ENCODE results near the gene RNF17.
"Not testable (repeated sequence)": the region's sequence is repeated elsewhere in the genome, so short reads cannot be mapped to it uniquely, and the experiment has no call there.

RNF17 gene

DNA sequence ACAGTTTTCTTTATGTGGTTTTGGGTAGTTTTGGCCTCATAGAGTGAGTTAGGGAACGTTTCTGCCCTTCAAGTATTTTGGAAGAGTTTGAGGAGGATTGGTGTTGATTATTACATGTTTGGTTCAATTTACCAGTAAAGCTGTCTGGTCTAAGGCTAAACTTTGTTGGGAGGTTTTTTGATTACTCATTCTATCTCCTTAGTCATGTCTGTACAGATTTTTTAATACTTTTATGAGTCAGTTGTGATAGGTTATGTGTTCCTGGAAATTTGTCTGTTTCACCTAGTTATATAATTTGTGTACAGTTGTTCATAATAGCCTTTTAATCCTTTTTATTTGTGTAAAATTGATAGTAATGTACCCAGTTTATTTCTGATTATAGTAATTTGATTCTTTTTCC is 20.4 kb downstream of the RNF17 start:
- no peaks in the 10 kb centered on the region for H3K4me1 ChIP-seq (ENCODE audit: control insufficient read depth, insufficient read depth, low read length)
- H3K27ac ChIP-seq (ENCODE audit: low read length) = no peak overlapping the region
- no peaks in the 10 kb centered on the region for H3K9me3 ChIP-seq (ENCODE audit: control insufficient read depth, insufficient read depth, low read length)
- no peak overlapping the region for H3K4me3 ChIP-seq (ENCODE audit: low read length)
- no peak for DNase-seq (ENCODE audit: low read depth, low spot score)
- WGBS (ENCODE audit: insufficient coverage, insufficient read length) = no CpG with 5 or more reads among the region's 1 CpG
- H3K27me3 ChIP-seq (ENCODE audit: control insufficient read depth, insufficient read depth, low read length) = no peaks in the 10 kb centered on the region
- H3K36me3 ChIP-seq (ENCODE audit: control insufficient read depth, insufficient read depth, low read length) = no peaks in the 10 kb centered on the region

- no peaks in the 10 kb centered on the region for H3K27me3 ChIP-seq (ENCODE audit: control insufficient read depth, insufficient read depth, low read length)
Measured at GRCh38 chr13:24788538-24788937, 24.6 kb downstream of the RNF17 start.

GRCh38 chr13:24802074-24802473 is 38.1 kb downstream of the RNF17 start:
- Histone ChIP-seq H3K36me3 (ENCODE audit: control insufficient read depth, insufficient read depth, low read length) (no peaks in the 10 kb centered on the region), H3K4me3 (ENCODE audit: low read length) (no peak overlapping the region), H3K27ac (ENCODE audit: low read length) (no peak overlapping the region), H3K27me3 (ENCODE audit: control insufficient read depth, insufficient read depth, low read length) (no peaks in the 10 kb centered on the region), H3K9me3 (ENCODE audit: control insufficient read depth, insufficient read depth, low read length) (no peaks in the 10 kb centered on the region), H3K4me1 (ENCODE audit: control insufficient read depth, insufficient read depth, low read length) (no peaks in the 10 kb centered on the region)
- WGBS (ENCODE audit: insufficient coverage, insufficient read length) = no CpG with 5 or more reads among the region's 10 CpGs
- DNase-seq (ENCODE audit: low read depth, low spot score) = no peak

More at GRCh38 chr13:24788538-24788937, 24.6 kb downstream of the RNF17 start:
- no peaks in the 10 kb centered on the region for H3K9me3 ChIP-seq (ENCODE audit: control insufficient read depth, insufficient read depth, low read length)
- H3K4me3 ChIP-seq (ENCODE audit: low read length) = no peak overlapping the region
- no peak overlapping the region for H3K27ac ChIP-seq (ENCODE audit: low read length)
- H3K4me1 ChIP-seq (ENCODE audit: control insufficient read depth, insufficient read depth, low read length) = no peaks in the 10 kb centered on the region
- no peaks in the 10 kb centered on the region for H3K36me3 ChIP-seq (ENCODE audit: control insufficient read depth, insufficient read depth, low read length)
- WGBS (ENCODE audit: insufficient coverage, insufficient read length) = no CpG with 5 or more reads among the region's 3 CpGs
- no peak for DNase-seq (ENCODE audit: low read depth, low spot score)

DNA sequence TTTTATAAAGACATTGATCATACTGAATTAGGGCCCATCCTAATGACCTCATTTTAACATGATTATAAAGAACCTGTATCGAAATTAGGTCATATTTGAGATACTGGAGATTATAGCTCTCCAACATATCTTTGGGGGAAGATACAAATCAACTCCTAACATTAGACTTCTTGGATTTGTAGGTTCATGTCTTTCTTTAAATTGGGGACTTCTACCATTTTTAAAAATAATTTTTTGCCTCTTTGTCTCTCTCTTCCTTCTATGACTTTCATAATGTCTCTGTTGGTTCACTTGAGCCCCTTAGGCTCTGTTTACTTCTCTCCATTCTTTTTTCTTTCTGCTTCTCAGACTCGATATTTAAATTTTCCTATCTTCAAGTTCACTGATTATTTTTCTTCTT is 57.2 kb downstream of the RNF17 start:
- Histone ChIP-seq H3K36me3 (ENCODE audit: control insufficient read depth, insufficient read depth, low read length) (no peaks in the 10 kb centered on the region), H3K4me3 (ENCODE audit: low read length) (no peak overlapping the region), H3K27me3 (ENCODE audit: control insufficient read depth, insufficient read depth, low read length) (no peaks in the 10 kb centered on the region), H3K27ac (ENCODE audit: low read length) (no peak overlapping the region), H3K4me1 (ENCODE audit: control insufficient read depth, insufficient read depth, low read length) (no peaks in the 10 kb centered on the region), H3K9me3 (ENCODE audit: control insufficient read depth, insufficient read depth, low read length) (no peaks in the 10 kb centered on the region)
- WGBS (ENCODE audit: insufficient coverage, insufficient read length) = no CpG with 5 or more reads among the region's 2 CpGs
- DNase-seq (ENCODE audit: low read depth, low spot score) = no peak

DNA sequence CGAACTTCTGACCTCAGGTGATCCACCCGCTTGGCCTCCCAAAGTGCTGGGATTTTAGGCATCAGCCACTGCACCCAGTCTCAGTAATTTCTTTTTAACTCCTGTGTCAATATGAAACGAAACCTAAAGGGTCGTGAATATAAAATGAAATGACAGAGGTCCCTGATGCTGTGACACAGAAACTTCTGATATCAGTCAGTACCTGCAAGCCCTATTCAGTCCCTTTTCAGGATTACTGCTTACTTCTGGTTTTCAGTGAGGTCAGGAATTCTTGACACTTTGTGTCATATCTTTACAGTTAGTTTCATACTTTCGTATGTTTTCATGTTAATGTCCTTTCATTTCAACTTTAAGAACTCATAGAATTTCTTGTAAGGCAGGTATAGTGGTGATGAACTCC is 58.7 kb downstream of the RNF17 start:
- no peaks in the 10 kb centered on the region for H3K27me3 ChIP-seq (ENCODE audit: control insufficient read depth, insufficient read depth, low read length)
- H3K9me3 ChIP-seq (ENCODE audit: control insufficient read depth, insufficient read depth, low read length) = no peaks in the 10 kb centered on the region
- no peak overlapping the region for H3K4me3 ChIP-seq (ENCODE audit: low read length)
- WGBS (ENCODE audit: insufficient coverage, insufficient read length) = no CpG with 5 or more reads among the region's 5 CpGs
- H3K27ac ChIP-seq (ENCODE audit: low read length) = no peak overlapping the region
- no peaks in the 10 kb centered on the region for H3K36me3 ChIP-seq (ENCODE audit: control insufficient read depth, insufficient read depth, low read length)
- no peaks in the 10 kb centered on the region for H3K4me1 ChIP-seq (ENCODE audit: control insufficient read depth, insufficient read depth, low read length)
- no peak for DNase-seq (ENCODE audit: low read depth, low spot score)

DNA sequence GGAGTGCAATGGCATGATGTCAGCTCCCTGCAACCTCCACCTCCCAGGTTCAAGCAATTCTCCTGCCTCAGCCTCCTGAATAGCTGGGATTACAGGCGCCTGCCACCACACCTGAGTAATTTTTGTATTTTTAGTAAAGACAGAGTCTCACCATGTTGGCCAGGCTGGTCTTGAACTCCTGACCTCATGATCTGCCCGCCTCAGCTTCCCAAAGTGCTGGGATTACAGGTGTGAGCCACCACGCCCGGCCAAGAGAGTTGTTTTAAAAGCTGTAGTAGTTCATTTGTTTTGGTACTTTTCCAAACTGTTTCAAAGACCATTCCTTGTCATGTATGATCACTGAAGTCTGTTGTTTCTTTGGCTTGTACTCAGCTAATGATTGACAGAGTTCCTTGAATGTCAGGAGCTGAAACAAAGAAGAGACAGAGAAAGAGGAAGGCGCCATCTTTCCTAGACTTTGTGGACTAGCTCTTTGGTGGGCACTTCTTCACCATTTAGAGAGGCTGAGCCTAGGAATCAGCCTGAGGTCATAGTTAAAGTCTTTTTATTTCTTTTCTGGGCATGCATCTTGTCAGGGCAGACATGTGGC is 59.2 kb downstream of the RNF17 start:
- no CpG with 5 or more reads among the region's 5 CpGs for whole genome bisulfite sequencing (ENCODE audit: insufficient coverage, insufficient read length)

GRCh38 chr13:24827799-24828198 is 63.8 kb downstream of the RNF17 start:
- Histone ChIP-seq H3K9me3 (ENCODE audit: control insufficient read depth, insufficient read depth, low read length) (no peaks in the 10 kb centered on the region), H3K27me3 (ENCODE audit: control insufficient read depth, insufficient read depth, low read length) (no peaks in the 10 kb centered on the region), H3K36me3 (ENCODE audit: control insufficient read depth, insufficient read depth, low read length) (no peaks in the 10 kb centered on the region), H3K4me1 (ENCODE audit: control insufficient read depth, insufficient read depth, low read length) (no peaks in the 10 kb centered on the region), H3K27ac (ENCODE audit: low read length) (no peak overlapping the region), H3K4me3 (ENCODE audit: low read length) (no peak overlapping the region)
- no CpG with 5 or more reads among the region's 1 CpG for WGBS (ENCODE audit: insufficient coverage, insufficient read length)
- no peak for DNase-seq (ENCODE audit: low read depth, low spot score)

More for the DNA sequence above, 59.2 kb downstream of the RNF17 start:
- not testable (repeated sequence) for DNase-seq (ENCODE audit: low read depth, low spot score); H3K36me3 ChIP-seq (ENCODE audit: control insufficient read depth, insufficient read depth, low read length); H3K4me3 ChIP-seq (ENCODE audit: low read length); H3K27me3 ChIP-seq (ENCODE audit: control insufficient read depth, insufficient read depth, low read length); H3K27ac ChIP-seq (ENCODE audit: low read length); H3K4me1 ChIP-seq (ENCODE audit: control insufficient read depth, insufficient read depth, low read length); H3K9me3 ChIP-seq (ENCODE audit: control insufficient read depth, insufficient read depth, low read length)

DNA sequence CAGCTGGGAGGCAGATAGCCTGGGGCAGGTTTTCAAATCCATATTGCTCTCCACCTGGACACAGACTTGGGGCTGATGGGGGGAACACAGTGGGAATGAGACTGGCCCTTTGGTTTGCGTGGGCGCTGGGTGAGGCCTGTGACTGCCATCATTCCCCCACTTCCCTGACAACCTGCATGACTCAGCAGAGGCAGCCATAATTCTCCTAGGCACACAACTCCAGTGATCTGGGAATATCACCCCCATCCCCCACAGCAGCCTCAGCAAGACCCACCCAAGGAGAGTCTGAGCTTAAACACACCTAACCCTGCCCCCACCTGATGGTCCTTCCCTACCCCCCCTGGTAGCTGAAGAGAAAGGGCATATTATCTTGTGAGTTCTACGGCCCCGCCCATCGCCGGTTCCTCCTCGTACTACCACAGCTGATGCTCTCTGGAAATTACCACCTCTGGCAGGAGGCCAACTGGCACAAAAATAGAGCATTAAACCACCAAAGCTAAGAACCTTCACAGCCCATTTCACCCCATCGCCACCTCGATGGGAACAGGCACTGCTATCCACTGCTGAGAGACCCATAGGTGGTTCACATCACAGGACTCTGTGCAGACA is 71.0 kb downstream of the RNF17 start:
- no peak for DNase-seq (ENCODE audit: low read depth, low spot score)
- Histone ChIP-seq H3K4me1 (ENCODE audit: control insufficient read depth, insufficient read depth, low read length) (no peaks in the 10 kb centered on the region), H3K27me3 (ENCODE audit: control insufficient read depth, insufficient read depth, low read length) (no peaks in the 10 kb centered on the region), H3K27ac (ENCODE audit: low read length) (no peak overlapping the region), H3K9me3 (ENCODE audit: control insufficient read depth, insufficient read depth, low read length) (no peaks in the 10 kb centered on the region), H3K36me3 (ENCODE audit: control insufficient read depth, insufficient read depth, low read length) (no peaks in the 10 kb centered on the region), H3K4me3 (ENCODE audit: low read length) (no peak overlapping the region)
- no CpG with 5 or more reads among the region's 9 CpGs for WGBS (ENCODE audit: insufficient coverage, insufficient read length)

DNA sequence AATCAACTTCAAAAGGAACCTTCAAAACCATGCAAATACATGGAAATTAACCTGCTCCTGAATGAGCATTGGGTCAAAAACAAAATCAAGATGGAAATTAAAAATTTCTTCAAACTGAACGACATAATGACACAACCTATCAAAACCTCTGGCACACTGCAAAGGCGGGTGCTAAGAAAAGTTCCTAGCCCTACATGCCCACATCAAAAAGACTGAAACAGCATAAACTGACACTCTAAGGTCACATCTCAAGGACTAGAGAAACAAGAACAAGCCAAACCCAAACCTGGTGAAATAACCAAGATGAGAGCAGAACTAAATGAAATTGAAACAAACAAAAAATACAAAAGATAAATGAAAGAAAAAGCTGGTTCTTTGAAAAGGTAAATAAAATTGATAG is 73.6 kb downstream of the RNF17 start:
- DNase-seq (ENCODE audit: low read depth, low spot score); H3K4me3 ChIP-seq (ENCODE audit: low read length); H3K27ac ChIP-seq (ENCODE audit: low read length); H3K36me3 ChIP-seq (ENCODE audit: control insufficient read depth, insufficient read depth, low read length); H3K27me3 ChIP-seq (ENCODE audit: control insufficient read depth, insufficient read depth, low read length); H3K4me1 ChIP-seq (ENCODE audit: control insufficient read depth, insufficient read depth, low read length); H3K9me3 ChIP-seq (ENCODE audit: control insufficient read depth, insufficient read depth, low read length): not testable (repeated sequence)
- WGBS (ENCODE audit: insufficient coverage, insufficient read length) = no CpG with 5 or more reads among the region's 2 CpGs

- H3K4me3 ChIP-seq (ENCODE audit: low read length) = no peak overlapping the region
- H3K36me3 ChIP-seq (ENCODE audit: control insufficient read depth, insufficient read depth, low read length) = no peaks in the 10 kb centered on the region
- no peaks in the 10 kb centered on the region for H3K9me3 ChIP-seq (ENCODE audit: control insufficient read depth, insufficient read depth, low read length)
- no peak overlapping the region for H3K27ac ChIP-seq (ENCODE audit: low read length)
- H3K27me3 ChIP-seq (ENCODE audit: control insufficient read depth, insufficient read depth, low read length) = no peaks in the 10 kb centered on the region
- no peak for DNase-seq (ENCODE audit: low read depth, low spot score)
- no peaks in the 10 kb centered on the region for H3K4me1 ChIP-seq (ENCODE audit: control insufficient read depth, insufficient read depth, low read length)
- no CpG with 5 or more reads among the region's 9 CpGs for WGBS (ENCODE audit: insufficient coverage, insufficient read length)
Measured at GRCh38 chr13:24842549-24843274, 78.7 kb downstream of the RNF17 start.

All from iPS DF 6.9 (cell line).